Prostate gland (tissue), 2 donors: ENCODE data around the gene DUOX1. TPM values are rescaled to one million over a fixed set of nuclear protein-coding genes. Genes with fewer than 3 reads are reported as not detected.
"Not testable (repeated sequence)": the region's sequence is repeated elsewhere in the genome, so short reads cannot be mapped to it uniquely, and the experiment has no call there.

Experiments used
- DNase-seq: peaks from one replicate; pipeline ENCODE4 v3.0.0-alpha.2; 2019; ENCODE audit warnings: low spot score
- H3K27ac ChIP-seq, 2 donors: fragments of 200-600 bp; sonication (generic); 2 replicates each; pipeline ENCODE4 v1.5.1; 2017 to 2019
- H3K27me3 ChIP-seq: fragments of 200-600 bp; sonication (generic); replicated peaks from 2 replicates; pipeline ENCODE4 v1.5.1; 2019; ENCODE audit not compliant: insufficient read depth
- H3K36me3 ChIP-seq, 2 donors: fragments of 200-600 bp; sonication (generic); 1 replicate in 1 of 2; 2 replicates in 1 of 2; pipeline versions ENCODE4 v1.5.1 to v1.8.1; 2017 to 2019
- H3K4me1 ChIP-seq: fragments of 200-600 bp; sonication (generic); replicated peaks from 2 replicates; pipeline ENCODE4 v1.5.1; 2019
- H3K4me3 ChIP-seq, 2 donors: fragments of 200-600 bp; sonication (generic); 2 replicates each; pipeline ENCODE4 v1.5.1; 2017 to 2019
- H3K9me3 ChIP-seq: fragments of 200-600 bp; sonication (generic); 2 replicates; pipeline ENCODE4 v1.5.1; 2017
- POLR2A ChIP-seq: fragments of 450-650 bp; IDR thresholded peaks from one replicate; pipeline ENCODE4 v1.6.1; 2016; ENCODE audit warnings: antibody characterized with exemption, mild to moderate bottlenecking
- POLR2AphosphoS5 ChIP-seq: sonication (generic); formaldehyde crosslinking; IDR thresholded peaks from one replicate; pipeline ENCODE4 v1.6.1; 2017; ENCODE audit warnings: antibody characterized with exemption
- WGBS: methylation state at CpG from one replicate; pipeline ENCODE4 v1.1.5; 2018; 5-methylcytosine and 5-hydroxymethylcytosine counted together
- intact Hi-C: fragments of 100-400 bp; cut with DNase I; formaldehyde crosslinking; loops from one replicate; pipeline ENCODE4 v1.14.2; 2022
- total RNA-seq, 2 donors: library from RNA; depleted of rRNA; stranded (reverse); fragments of >200 nt; gene quantifications; one replicate each; pipeline ENCODE4 v1.1.0, GENCODE V29; 2016
- TF ChIP-seq, protein P1 (sequence below), 4 experiments: fragments of 200-600 bp in 2 of 4; fragments of 450-650 bp in 2 of 4; sonication (generic) in 2 of 4; IDR thresholded peaks; 1 replicate in 3 of 4; 2 replicates in 1 of 4; pipeline ENCODE4 v1.5.1; 2016 to 2019; ENCODE audit warnings: antibody characterized with exemption in 4 of 4, mild to moderate bottlenecking in 2 of 4, moderate library complexity in 2 of 4

The DUOX1 gene
- total RNA-seq, 2 donors from 2014 or later, result 18.4 to 32.1 TPM

GRCh38 chr15:45131510-45131909 is 1.7 kb downstream of the DUOX1 start:
- Histone ChIP-seq H3K4me1 (no peaks in the 10 kb centered on the region), H3K27ac (no peak overlapping the region), H3K9me3 (no peaks in the 10 kb centered on the region), H3K27me3 (no peaks in the 10 kb centered on the region), H3K4me3 (no peak overlapping the region), H3K36me3 (no peaks in the 10 kb centered on the region)
- no peak for TF ChIP-seq POLR2AphosphoS5
- WGBS, result 94% methylated on average over 3 of the region's 3 CpGs
- DNase-seq, result no peak
- intact Hi-C loops, result no loop called here

- H3K4me3 ChIP-seq, result no peak overlapping the region
- intact Hi-C loops, result no loop called here
- H3K4me1 ChIP-seq, result no peaks in the 10 kb centered on the region
- TF ChIP-seq POLR2AphosphoS5, result no peak
- TF ChIP-seq, protein P1, sequence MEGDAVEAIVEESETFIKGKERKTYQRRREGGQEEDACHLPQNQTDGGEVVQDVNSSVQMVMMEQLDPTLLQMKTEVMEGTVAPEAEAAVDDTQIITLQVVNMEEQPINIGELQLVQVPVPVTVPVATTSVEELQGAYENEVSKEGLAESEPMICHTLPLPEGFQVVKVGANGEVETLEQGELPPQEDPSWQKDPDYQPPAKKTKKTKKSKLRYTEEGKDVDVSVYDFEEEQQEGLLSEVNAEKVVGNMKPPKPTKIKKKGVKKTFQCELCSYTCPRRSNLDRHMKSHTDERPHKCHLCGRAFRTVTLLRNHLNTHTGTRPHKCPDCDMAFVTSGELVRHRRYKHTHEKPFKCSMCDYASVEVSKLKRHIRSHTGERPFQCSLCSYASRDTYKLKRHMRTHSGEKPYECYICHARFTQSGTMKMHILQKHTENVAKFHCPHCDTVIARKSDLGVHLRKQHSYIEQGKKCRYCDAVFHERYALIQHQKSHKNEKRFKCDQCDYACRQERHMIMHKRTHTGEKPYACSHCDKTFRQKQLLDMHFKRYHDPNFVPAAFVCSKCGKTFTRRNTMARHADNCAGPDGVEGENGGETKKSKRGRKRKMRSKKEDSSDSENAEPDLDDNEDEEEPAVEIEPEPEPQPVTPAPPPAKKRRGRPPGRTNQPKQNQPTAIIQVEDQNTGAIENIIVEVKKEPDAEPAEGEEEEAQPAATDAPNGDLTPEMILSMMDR (IDR thresholded peaks at IDR 0.05), result no peak
- no peak for TF ChIP-seq POLR2A
- DNase-seq, result no peak
- H3K27me3 ChIP-seq, result no peaks in the 10 kb centered on the region
- H3K36me3 ChIP-seq, result no peaks in the 10 kb centered on the region
- no peak overlapping the region for H3K27ac ChIP-seq
- WGBS, result 76% methylated on average over 3 of the region's 3 CpGs
- H3K9me3 ChIP-seq, result no peaks in the 10 kb centered on the region
Observed at GRCh38 chr15:45132844-45133560, 3.2 kb downstream of the DUOX1 start.

DNA sequence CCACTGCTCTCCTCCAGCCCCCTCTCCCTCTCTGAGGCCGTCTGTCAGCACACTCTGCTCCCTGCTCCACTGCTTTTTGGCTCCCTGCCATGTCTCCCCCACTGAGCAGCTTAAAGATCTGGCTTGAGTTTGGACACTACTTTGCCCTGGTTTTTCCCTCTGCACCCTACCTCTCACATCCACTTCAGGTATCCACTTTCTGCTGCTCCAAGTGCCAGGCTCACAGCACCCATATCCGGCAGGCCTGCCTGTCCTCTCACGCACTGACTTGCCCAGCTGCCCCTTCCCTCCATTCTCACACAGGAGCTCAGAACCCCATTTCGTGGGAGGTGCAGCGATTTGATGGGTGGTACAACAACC is 3.7 kb downstream of the DUOX1 start:
- H3K4me3 ChIP-seq, result no peak overlapping the region
- 53% methylated on average over 5 of the region's 5 CpGs for WGBS
- no peak for DNase-seq
- no peak for TF ChIP-seq POLR2AphosphoS5
- TF ChIP-seq, protein P1 (IDR thresholded peaks at IDR 0.05), result no peak
- no peak for TF ChIP-seq POLR2A
- H3K4me1 ChIP-seq, result no peaks in the 10 kb centered on the region
- no peaks in the 10 kb centered on the region for H3K36me3 ChIP-seq
- no peaks in the 10 kb centered on the region for H3K9me3 ChIP-seq
- no peaks in the 10 kb centered on the region for H3K27me3 ChIP-seq
- intact Hi-C loops, result no loop called here
- no peak overlapping the region for H3K27ac ChIP-seq

- Histone ChIP-seq H3K27ac (no peak overlapping the region), H3K27me3 (no peaks in the 10 kb centered on the region), H3K4me1 (no peaks in the 10 kb centered on the region), H3K9me3 (no peaks in the 10 kb centered on the region), H3K4me3 (no peak overlapping the region), H3K36me3 (no peaks in the 10 kb centered on the region)
- 98% methylated on average over 7 of the region's 7 CpGs for WGBS
- no peak for DNase-seq
- TF ChIP-seq POLR2A, result no peak
- TF ChIP-seq, protein P1 (IDR thresholded peaks at IDR 0.05), result no peak
- no peak for TF ChIP-seq POLR2AphosphoS5
- intact Hi-C loops, result no loop called here
Observed at GRCh38 chr15:45134046-45134445, 4.3 kb downstream of the DUOX1 start.

- Histone ChIP-seq H3K27me3 (no peaks in the 10 kb centered on the region), H3K9me3 (no peaks in the 10 kb centered on the region), H3K4me3 (no peak overlapping the region), H3K36me3 (no peaks in the 10 kb centered on the region), H3K27ac (no peak overlapping the region), H3K4me1 (no peaks in the 10 kb centered on the region)
- WGBS, result 53% methylated on average over 17 of the region's 57 CpGs
- DNase-seq, result no peak
- TF ChIP-seq POLR2AphosphoS5 (no peak), POLR2A (no peak)
- TF ChIP-seq, protein P1 (IDR thresholded peaks at IDR 0.05), result no peak
- intact Hi-C loops, result no loop called here
Observed at GRCh38 chr15:45134682-45135604, 5.1 kb downstream of the DUOX1 start.

GRCh38 chr15:45135705-45136377 is 6.0 kb downstream of the DUOX1 start:
- DNase-seq, H3K4me1 ChIP-seq, intact Hi-C loops, H3K27me3 ChIP-seq, H3K36me3 ChIP-seq, H3K27ac ChIP-seq, H3K9me3 ChIP-seq, H3K4me3 ChIP-seq: not testable (repeated sequence)
- WGBS, result 56% methylated on average over 7 of the region's 37 CpGs
